Measurements from ENCODE around the gene SACS. TPM values are rescaled to one million over a fixed set of nuclear protein-coding genes. Genes with fewer than 3 reads are reported as not detected.

Gene SACS
- total and polyA plus RNA-seq, 2 donors (not counting 3 experiments of a cell fraction or from before 2014, with no cell fraction given): 14.8 to 72.7 TPM

GRCh38 chr13:23468811-23469210, 35.3 kb upstream of the SACS start:
- no peak overlapping the region for H3K9ac ChIP-seq (replicated peaks; ENCODE audit: extremely low read depth, insufficient read depth, low read length)
- POLR2A ChIA-PET: no interaction called here
- DNase-seq (ENCODE audit: low read depth, low spot score): no peak
- H3K27ac ChIP-seq (ENCODE audit: insufficient read depth, low read depth, low read length): no peak overlapping the region
- H3K4me3 ChIP-seq (replicated peaks in 1 of 3; ENCODE audit: insufficient read depth in 1 of 3, low read depth in 1 of 3, low read length in 3 of 3): no peak overlapping the region
- H3K9me1 ChIP-seq (replicated peaks; ENCODE audit: control insufficient read depth, extremely low read depth, insufficient read depth, low read length): no peaks in the 10 kb centered on the region
- no peak overlapping the region for H2AFZ ChIP-seq (ENCODE audit: low read depth, low read length)
- CTCF ChIA-PET: interaction anchor here (0.9 to 3.4 kb wide), 6 partner anchors 14 to 546 kb away, joined by 3 to 34 read pairs (median 3); partner anchors contain the start of gene MIPEP
- H3K27me3 ChIP-seq (ENCODE audit: control insufficient read depth in 2 of 2, insufficient read depth in 2 of 2, low read length in 2 of 2): peaks cover 6 to 13% of the 10 kb centered on the region in 2 experiments
- dilution Hi-C loops (cut with MboI; ENCODE audit: extremely low pct_ligation_motif_present, low sequenced_read_pairs) (no loop called here), intact Hi-C loops (cut with micrococcal nuclease) (loop anchor here (10.0 kb wide), 1 partner anchor 756 kb away; no protein-coding TSS in a partner anchor)
- H3K9me3 ChIP-seq (replicated peaks; ENCODE audit: control insufficient read depth, insufficient read depth, low read length): no peaks in the 10 kb centered on the region
- no peaks in the 10 kb centered on the region for H3K36me3 ChIP-seq (ENCODE audit: control insufficient read depth in 2 of 2, extremely low read depth in 1 of 2, insufficient read depth in 2 of 2, low read length in 2 of 2)
- no peaks in the 10 kb centered on the region for H3K79me2 ChIP-seq (ENCODE audit: control insufficient read depth, insufficient read depth, low read length)
- no peak for TF ChIP-seq GATA2 (IDR thresholded peaks at IDR 0.05; ENCODE audit: insufficient read depth, insufficient read length, low read depth, low read length)
- no peak for TF ChIP-seq MAX (IDR thresholded peaks at IDR 0.05; ENCODE audit: insufficient read depth, insufficient read length)
- no peak for TF ChIP-seq POLR2AphosphoS5 (IDR thresholded peaks at IDR 0.05; ENCODE audit: insufficient read depth, low read depth, low read length)
- no peak for TF ChIP-seq JUN (IDR thresholded peaks at IDR 0.05; ENCODE audit: borderline replicate concordance, insufficient read depth, insufficient read length, low read depth)
- TF ChIP-seq FOS (IDR thresholded peaks at IDR 0.05; ENCODE audit: borderline replicate concordance, insufficient read depth, low read length): no peak
- TF ChIP-seq EZH2 (IDR thresholded peaks at IDR 0.05; ENCODE audit: borderline replicate concordance, low read depth, low read length, severe bottlenecking): no peak
- TF ChIP-seq MYC (IDR thresholded peaks at IDR 0.05; ENCODE audit: low read depth, low read length): no peak
- no peak for TF ChIP-seq POLR2A (IDR thresholded peaks at IDR 0.05; ENCODE audit: low read depth, low read length)
- TF ChIP-seq, protein P1, sequence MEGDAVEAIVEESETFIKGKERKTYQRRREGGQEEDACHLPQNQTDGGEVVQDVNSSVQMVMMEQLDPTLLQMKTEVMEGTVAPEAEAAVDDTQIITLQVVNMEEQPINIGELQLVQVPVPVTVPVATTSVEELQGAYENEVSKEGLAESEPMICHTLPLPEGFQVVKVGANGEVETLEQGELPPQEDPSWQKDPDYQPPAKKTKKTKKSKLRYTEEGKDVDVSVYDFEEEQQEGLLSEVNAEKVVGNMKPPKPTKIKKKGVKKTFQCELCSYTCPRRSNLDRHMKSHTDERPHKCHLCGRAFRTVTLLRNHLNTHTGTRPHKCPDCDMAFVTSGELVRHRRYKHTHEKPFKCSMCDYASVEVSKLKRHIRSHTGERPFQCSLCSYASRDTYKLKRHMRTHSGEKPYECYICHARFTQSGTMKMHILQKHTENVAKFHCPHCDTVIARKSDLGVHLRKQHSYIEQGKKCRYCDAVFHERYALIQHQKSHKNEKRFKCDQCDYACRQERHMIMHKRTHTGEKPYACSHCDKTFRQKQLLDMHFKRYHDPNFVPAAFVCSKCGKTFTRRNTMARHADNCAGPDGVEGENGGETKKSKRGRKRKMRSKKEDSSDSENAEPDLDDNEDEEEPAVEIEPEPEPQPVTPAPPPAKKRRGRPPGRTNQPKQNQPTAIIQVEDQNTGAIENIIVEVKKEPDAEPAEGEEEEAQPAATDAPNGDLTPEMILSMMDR (IDR thresholded peaks at IDR 0.05; ENCODE audit: extremely low read depth in 1 of 2, insufficient read depth in 1 of 2, low read depth in 1 of 2, low read length in 2 of 2): no peak
- H4K20me1 ChIP-seq (replicated peaks; ENCODE audit: control insufficient read depth, extremely low read depth, insufficient read depth, low read length): no peaks in the 10 kb centered on the region
- peaks cover 7% of the 10 kb centered on the region for H3K4me1 ChIP-seq (ENCODE audit: control insufficient read depth, extremely low read depth, insufficient read depth, low read length)
- H3K4me2 ChIP-seq (ENCODE audit: insufficient read depth, low read length): no peak overlapping the region
- no TSS peak for BruUV-seq (replicated peaks)
- no peak for FAIRE-seq
